Forelimb muscle (tissue), 1 donor: ENCODE measurements around the gene FCAMR. TPM values are rescaled to one million over a fixed set of nuclear protein-coding genes. Genes with fewer than 3 reads are reported as not detected.

Source experiments
- DNase-seq: peaks from one replicate; pipeline ENCODE4 v3.0.0-alpha.2; 2013; ENCODE audit warnings: low read depth
- polyA plus RNA-seq: library from polyadenylated mRNA; unstranded; fragments of 120-200 nt; gene quantifications from one replicate; pipeline ENCODE4 v1.2.1, GENCODE V29; 2013; ENCODE audit not compliant: insufficient read length

Gene FCAMR
- polyA plus RNA-seq, 1 donor, result not detected

DNA sequence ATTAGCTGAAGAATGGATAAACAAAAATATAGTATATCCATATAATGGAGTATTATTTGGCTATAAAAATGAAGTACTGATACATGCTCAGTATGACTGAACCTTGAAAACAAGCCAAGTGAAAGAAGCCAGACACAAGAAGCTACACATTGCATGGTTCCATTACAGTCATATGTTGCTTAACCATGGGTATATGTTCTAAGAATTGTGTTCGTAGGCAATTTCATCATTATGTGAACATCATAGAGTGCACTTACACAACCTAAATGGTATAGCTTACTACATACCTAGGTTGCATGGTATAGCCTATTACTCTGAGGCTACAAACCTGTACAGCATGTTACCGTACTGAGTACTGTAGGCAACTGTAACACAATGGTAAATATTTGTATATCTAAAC lies 28.6 kb upstream of the FCAMR start:
- DNase-seq, result no peak

DNA sequence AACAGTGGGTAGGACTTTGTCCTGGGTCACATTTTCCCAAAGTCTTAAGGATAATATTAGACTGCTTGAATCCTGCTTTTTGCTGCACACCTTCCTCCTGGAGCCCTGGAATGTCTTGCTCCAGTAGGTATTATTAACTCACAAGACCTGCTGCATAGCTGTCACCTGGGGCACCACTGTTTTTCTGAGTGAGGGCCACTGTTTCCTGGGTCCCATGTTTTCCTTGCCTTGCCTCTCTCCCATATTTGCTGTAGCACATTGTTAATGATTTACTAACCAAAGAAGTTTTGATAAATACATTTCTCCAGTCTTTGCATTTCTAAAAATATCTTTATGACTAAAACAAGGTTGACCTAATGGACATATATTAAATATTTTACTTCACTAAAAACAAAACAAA lies 22.5 kb upstream of the FCAMR start:
- no peak for DNase-seq

- no peak for DNase-seq
These were observed 17.6 kb upstream of the FCAMR start for GRCh38 chr1:206987873-206988272.

- DNase-seq, result no peak
These were observed 16.6 kb upstream of the FCAMR start for GRCh38 chr1:206986885-206987284.

DNA sequence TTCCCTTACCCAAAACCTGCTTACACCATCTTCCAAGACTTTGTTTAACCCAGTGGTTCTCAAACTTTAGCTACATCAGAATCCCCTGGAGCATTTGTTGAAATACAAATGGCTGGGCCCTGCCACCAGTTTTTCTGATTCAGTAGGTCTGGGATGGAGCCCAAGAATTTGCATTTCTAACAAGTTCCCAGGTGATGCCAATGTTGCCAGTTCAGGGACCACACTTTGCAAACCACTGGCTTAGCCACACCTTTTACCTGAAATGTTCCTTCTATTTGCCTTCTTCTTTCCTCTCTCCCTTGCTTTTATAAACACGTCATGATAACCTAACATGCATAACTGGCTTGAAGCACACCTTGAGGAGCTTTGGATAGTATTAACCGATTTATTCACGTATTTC lies 16.1 kb upstream of the FCAMR start:
- no peak for DNase-seq

GRCh38 chr1:206985162-206985749 lies 15.0 kb upstream of the FCAMR start:
- DNase-seq, result no peak

- DNase-seq, result no peak
These were observed 12.0 kb upstream of the FCAMR start for GRCh38 chr1:206982216-206982615.

- no peak for DNase-seq
These were observed 9.3 kb upstream of the FCAMR start for GRCh38 chr1:206979379-206980043.

GRCh38 chr1:206978259-206978658 lies 8.0 kb upstream of the FCAMR start:
- no peak for DNase-seq

GRCh38 chr1:206975306-206975705 lies 5.0 kb upstream of the FCAMR start:
- DNase-seq, result no peak

DNA sequence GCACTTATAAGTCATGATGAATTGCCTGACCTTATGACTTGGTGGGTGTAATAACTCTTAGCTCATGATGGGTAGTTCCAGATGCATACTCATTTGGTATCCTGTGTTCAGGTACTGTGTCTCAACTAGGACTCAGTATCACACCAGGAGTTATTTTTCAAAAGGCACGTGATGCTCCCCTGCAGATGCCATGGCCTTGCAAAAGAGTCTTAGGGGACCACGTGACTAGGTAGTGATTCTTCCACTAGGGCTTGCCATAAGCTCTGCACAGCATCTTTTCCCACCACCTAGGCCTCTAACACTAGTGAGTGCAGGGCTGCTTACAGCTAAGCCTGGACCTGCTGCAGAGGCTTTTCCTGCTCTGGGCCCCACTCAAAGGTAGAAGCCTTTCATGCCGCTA lies 3.9 kb upstream of the FCAMR start:
- DNase-seq, result no peak

- DNase-seq, result no peak
These were observed 2.5 kb upstream of the FCAMR start for GRCh38 chr1:206972728-206973127.

DNA sequence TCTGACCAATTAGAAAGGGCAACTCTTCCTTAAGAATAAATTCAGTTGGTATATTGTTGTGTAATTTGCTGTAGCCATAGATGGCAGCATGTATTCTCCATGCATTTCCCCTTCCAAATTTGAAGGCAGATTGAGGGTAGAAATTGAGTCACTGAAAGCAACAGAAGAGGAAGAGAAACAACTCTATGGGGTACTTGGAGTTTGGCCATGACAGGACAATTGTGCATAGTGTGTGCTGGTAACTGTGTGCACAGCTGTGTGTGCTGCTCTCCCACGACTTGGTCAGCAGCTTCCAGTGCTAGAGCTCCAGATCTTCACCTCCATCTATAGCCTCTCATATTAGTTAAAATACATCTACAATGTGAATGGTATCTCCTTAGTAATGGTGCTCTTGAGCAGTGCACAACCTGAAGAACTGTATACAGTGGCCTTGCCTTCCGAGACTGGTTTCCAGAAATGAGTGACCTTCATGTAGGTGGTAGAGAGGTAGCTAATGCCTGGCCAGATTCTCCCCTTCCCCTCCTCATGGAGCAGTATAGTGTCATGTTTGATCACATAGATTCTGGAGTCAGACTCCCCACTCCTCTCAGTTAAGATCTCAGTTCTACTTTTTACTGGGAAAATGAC lies 882 bp upstream of the FCAMR start:
- no peak for DNase-seq

DNA sequence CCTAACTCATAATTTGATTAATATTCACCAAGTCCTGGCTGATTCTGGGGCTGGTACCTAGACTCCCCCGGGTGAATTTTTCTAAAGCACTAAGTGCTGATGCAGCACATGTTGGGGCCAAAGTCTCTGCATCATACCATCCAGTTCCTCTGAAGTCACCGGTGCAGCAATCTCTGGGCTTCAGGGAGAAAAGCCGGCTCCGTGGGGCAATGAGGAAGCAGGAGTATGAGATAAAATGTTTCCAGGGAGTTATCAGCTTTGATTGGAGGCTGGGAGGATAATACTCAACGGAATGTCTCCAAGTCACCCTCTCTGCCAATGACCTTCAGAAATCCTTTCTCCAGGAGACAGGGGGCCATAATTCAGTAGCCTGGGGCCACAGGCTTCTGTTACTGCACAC lies 1.2 kb downstream of the FCAMR start:
- no peak for DNase-seq

DNA sequence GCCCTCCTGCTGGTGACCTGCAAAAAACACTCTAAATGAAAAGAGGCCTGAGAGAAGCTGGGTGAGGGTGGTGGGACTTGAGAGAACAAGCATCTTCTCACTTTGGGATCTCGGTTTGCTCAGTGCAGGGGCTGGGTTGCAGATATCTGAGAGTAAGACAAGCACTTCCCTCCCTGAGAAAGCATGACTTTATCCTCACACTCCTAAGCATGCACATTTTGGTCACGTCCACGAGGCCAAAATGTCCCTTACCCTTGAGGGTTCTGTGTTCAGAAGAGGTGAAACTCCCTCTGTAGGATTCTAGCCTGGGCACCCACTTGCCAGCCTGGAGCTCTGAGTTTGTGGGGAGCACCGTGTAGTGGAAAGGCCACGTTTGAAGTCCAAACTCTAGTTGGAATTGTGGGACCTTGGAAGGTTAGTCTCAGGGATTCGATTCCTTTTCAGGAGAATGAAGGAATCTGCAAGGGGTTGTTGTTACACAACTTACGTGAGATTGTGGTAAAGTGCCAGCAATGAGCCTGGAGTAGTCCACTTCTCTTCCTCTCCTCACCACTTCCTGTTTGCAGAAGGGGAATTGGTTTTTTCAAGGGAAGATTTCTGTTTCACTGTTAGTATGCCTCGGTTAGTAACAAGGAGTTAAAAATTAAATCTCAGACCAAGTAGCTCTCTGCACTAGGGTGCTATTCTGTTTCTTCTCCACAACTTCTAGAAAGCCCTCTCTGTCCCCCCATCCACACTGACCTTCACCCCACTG lies 3.0 kb downstream of the FCAMR start:
- no peak for DNase-seq

GRCh38 chr1:206965781-206966180 lies 4.5 kb downstream of the FCAMR start:
- no peak for DNase-seq

DNA sequence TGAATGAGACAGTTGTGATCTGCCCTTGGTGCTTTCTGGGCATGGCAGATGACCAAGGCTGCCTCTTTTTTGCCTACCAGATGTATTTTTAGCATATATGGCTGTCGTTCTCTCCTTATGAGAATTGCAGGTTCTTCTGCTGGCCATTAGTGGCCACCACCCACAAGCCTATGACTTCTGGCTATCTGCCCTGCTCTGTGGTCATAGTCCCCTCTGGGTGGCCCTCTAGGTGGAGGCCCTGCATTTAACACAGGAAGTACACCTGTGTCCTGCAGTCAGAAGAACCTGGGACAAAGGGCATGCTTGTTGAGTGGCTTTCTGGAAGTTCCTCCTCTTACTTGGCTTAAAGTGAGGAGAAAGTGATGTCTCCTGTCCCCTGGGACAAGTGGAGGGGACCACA lies 6.5 kb downstream of the FCAMR start:
- DNase-seq, result no peak

DNA sequence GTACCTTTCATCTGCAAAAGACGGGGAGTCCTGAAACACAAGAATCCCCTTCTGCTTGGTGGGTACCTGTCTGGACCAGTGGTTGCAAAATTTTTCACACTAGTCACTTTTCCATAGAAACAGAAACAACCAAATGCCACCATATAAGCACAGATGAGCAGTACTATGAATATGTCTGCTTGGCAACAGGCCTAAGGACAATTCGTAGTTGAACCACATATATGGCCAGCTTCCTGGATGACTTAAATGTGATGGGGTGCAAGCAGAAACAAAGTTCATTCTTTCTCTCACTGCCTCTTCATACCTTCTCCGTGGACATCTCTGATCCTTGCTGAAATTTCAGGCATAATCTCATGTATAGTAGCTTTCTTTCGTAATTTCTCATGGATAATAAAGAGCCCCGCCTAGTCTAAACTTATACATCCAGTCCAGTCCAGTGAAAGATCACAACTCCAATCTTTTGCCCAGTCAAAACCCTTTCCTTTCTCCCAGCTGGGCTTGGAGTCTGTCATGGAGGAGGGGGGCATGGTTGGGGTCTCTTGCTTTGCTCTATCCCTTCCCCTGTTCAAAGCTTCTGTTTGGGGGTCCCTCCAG lies 7.0 kb downstream of the FCAMR start:
- DNase-seq, result no peak

- DNase-seq, result no peak
These were observed 8.0 kb downstream of the FCAMR start for GRCh38 chr1:206962272-206962671.

- no peak for DNase-seq
These were observed 8.6 kb downstream of the FCAMR start for GRCh38 chr1:206961668-206962067.

DNA sequence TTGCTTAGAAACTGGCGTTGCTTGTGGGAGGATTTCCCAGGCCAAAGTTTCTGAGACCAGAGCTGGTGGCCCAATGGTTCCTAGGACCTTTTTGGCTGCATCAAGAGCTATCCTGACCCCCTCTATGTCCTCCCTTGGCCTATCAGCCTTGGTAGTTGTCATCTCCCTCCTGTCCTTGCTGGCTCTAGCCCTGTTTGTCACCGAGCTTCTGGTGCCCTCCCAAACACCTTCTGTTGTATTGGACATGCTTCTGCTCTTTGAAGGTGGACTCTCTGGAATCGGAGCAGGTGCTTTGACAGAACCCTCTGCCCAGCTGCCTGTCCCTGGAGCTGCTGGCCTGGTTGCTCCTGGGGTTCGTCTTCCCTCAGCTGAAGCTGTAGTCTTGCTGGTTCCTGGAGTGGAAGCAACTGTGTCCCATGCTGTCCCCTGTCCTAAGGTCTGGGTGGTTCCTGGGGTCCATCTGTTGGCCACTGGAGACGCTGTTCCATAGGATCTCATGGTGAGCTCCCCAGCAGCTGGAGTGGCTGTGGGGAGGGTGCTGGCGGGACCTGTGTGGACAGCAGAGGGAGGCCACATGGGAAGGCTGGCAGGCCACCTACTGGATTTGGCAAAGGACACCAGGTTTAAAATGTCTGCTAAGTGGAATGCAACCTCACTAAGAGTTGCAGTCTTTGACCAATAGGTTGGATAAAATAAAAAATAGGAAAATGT lies 9.4 kb downstream of the FCAMR start:
- no peak for DNase-seq

GRCh38 chr1:206958144-206958543 lies 12.1 kb downstream of the FCAMR start:
- no peak for DNase-seq
